K562 (cell line): ENCODE measurements around the gene EEF1A1. TPM values are rescaled to one million over a fixed set of nuclear protein-coding genes. Genes with fewer than 3 reads are reported as not detected.
A peak's percentile ranks its signal among the peaks of the same experiment; 100 is the strongest.

Experiments used
- ATAC-seq: fragments of 200-7000 bp; cut with Tn5 transposase; 3 replicates; pipeline ENCODE4 v1.9.1; 2020; ENCODE audit warnings: moderate library complexity
- BruUV-seq: library from RNA; stranded (reverse); fragments of 400-500 nt; replicated peaks from 2 replicates; lab custom pipeline; 2021; lab: Mats Ljungman, UMichigan
- CTCF ChIA-PET: fragments of 300-600 bp; formaldehyde crosslinking; extraction: SDS; loops from one replicate; lab custom pipeline; 2021; ENCODE audit warnings: low intra/inter-chr PET ratio; lab: Yijun Ruan, JAX
- POLR2A ChIA-PET: fragments of 300-600, 350-650 bp; sonication (Branson Sonifier 250); formaldehyde crosslinking; extraction: SDS; loops from one replicate; lab custom pipeline; 2021; ENCODE audit warnings: antibody characterized with exemption, inconsistent platforms; lab: Yijun Ruan, JAX
- DNase-seq, 4 experiments: peaks; one replicate each; pipeline versions ENCODE4 v3.0.0 to v3.0.0-alpha.2; 2011 to 2018; ENCODE audit warnings: low spot score in 3 of 4, mixed read lengths in 3 of 4; ENCODE audit errors: extremely low read depth in 1 of 4
- FAIRE-seq: peaks from 2 replicates; lab custom pipeline; 2011; peaks lifted over from hg19 to GRCh38; lab: Jason Lieb, UNC
- H2AFZ ChIP-seq: 2 replicates; pipeline ENCODE4 v1.6.0; 2011; ENCODE audit warnings: low read depth, low read length, control low read depth, inconsistent platforms
- H3K27ac ChIP-seq: fragments of 200-600 bp; 3 replicates; pipeline ENCODE4 v1.8.0; 2011; ENCODE audit warnings: low read depth, mild to moderate bottlenecking, control low read depth, inconsistent platforms, low read length, moderate library complexity, mixed read lengths; ENCODE audit errors: extremely low read depth
- H3K27me3 ChIP-seq, 2 experiments: fragments of 300-600 bp in 1 of 2; 2 replicates in 1 of 2; 3 replicates in 1 of 2; pipeline versions ENCODE4 v1.6.0 to v1.8.0; 2011; ENCODE audit warnings: inconsistent platforms in 2 of 2, low read length in 2 of 2, mild to moderate bottlenecking in 1 of 2, mixed read lengths in 1 of 2, moderate library complexity in 1 of 2; ENCODE audit not compliant: control insufficient read depth in 2 of 2, insufficient read depth in 2 of 2
- H3K36me3 ChIP-seq: fragments of 300-600 bp; 3 replicates; pipeline ENCODE4 v1.8.0; 2011; ENCODE audit warnings: mild to moderate bottlenecking, low read length, inconsistent platforms; ENCODE audit not compliant: control insufficient read depth, insufficient read depth
- H3K4me1 ChIP-seq, 2 experiments: fragments of 200-600 bp in 1 of 2; replicated peaks in 1 of 2; 2 replicates in 1 of 2; 3 replicates in 1 of 2; pipeline versions ENCODE4 v1.5.1 to v1.8.0; 2011; ENCODE audit warnings: inconsistent platforms in 2 of 2, low read length in 2 of 2, mild to moderate bottlenecking in 1 of 2, mixed read lengths in 1 of 2, moderate library complexity in 1 of 2; ENCODE audit not compliant: control insufficient read depth in 2 of 2, insufficient read depth in 2 of 2
- H3K4me2 ChIP-seq: 2 replicates; pipeline ENCODE4 v1.6.1; 2011; ENCODE audit warnings: low read length, control low read depth, inconsistent platforms, mixed read lengths; ENCODE audit not compliant: insufficient read depth
- H3K4me3 ChIP-seq: fragments of 200-600 bp; sonication (generic), shearing (Covaris generic); 2 replicates; pipeline ENCODE4 v1.5.1; 2016; ENCODE audit warnings: control low read depth, inconsistent platforms
- H3K79me2 ChIP-seq: fragments of 200-600 bp; 3 replicates; pipeline ENCODE4 v1.8.0; 2011; ENCODE audit warnings: low read length, inconsistent platforms; ENCODE audit not compliant: control insufficient read depth, insufficient read depth
- H3K9ac ChIP-seq, 2 experiments: 2 replicates each; pipeline versions ENCODE4 v1.6.0 to v1.6.1; 2011; ENCODE audit warnings: low read depth in 2 of 2, low read length in 2 of 2, control low read depth in 1 of 2, inconsistent platforms in 1 of 2, mild to moderate bottlenecking in 1 of 2, mixed read lengths in 1 of 2; ENCODE audit not compliant: insufficient read depth in 1 of 2
- H3K9me1 ChIP-seq: one replicate; pipeline ENCODE4 v1.6.0; 2011; ENCODE audit warnings: inconsistent platforms, mild to moderate bottlenecking, low read length, moderate library complexity; ENCODE audit not compliant: control insufficient read depth, insufficient read depth
- H3K9me3 ChIP-seq: replicated peaks from 2 replicates; pipeline ENCODE4 v1.5.1; 2011; ENCODE audit warnings: low read depth, low read length, inconsistent platforms; ENCODE audit not compliant: control insufficient read depth, insufficient read depth
- H4K20me1 ChIP-seq: replicated peaks from 2 replicates; pipeline ENCODE4 v1.6.1; 2011; ENCODE audit warnings: low read length, inconsistent platforms, mixed read lengths; ENCODE audit not compliant: control insufficient read depth, insufficient read depth
- E4F1 ChIP-seq: fragments of 250-450 bp; sonication (Bioruptor Pico); IDR thresholded peaks from 2 replicates; pipeline ENCODE4 v1.5.0; 2021; ENCODE audit warnings: mild to moderate bottlenecking, borderline replicate concordance
- HDAC1 ChIP-seq, 2 experiments: fragments of 450-650 bp; IDR thresholded peaks; 2 replicates each; pipeline ENCODE4 v1.6.1; 2016 to 2017; ENCODE audit warnings: inconsistent platforms in 1 of 2, mild to moderate bottlenecking in 1 of 2, moderate library complexity in 1 of 2
- RBM25 ChIP-seq: fragments of 200-400 bp; formaldehyde crosslinking; IDR thresholded peaks from 2 replicates; pipeline ENCODE4 v1.6.1; 2018; ENCODE audit warnings: low read length, low read depth, moderate library complexity; ENCODE audit not compliant: severe bottlenecking
- SAP30 ChIP-seq: fragments of 200-600 bp; sonication (generic); IDR thresholded peaks from 2 replicates; pipeline ENCODE4 v1.6.1; 2012; ENCODE audit warnings: borderline replicate concordance, low read depth, mild to moderate bottlenecking, moderate library complexity, low read length, control low read depth, inconsistent platforms; ENCODE audit not compliant: insufficient read depth, poor library complexity, severe bottlenecking
- STAG1 ChIP-seq: sonication (generic); formaldehyde crosslinking; IDR thresholded peaks from 2 replicates; pipeline ENCODE4 v1.5.0; 2020; ENCODE audit warnings: missing genetic modification reagents, borderline replicate concordance
- ZNF121 ChIP-seq: sonication (generic); formaldehyde crosslinking; conservative IDR thresholded peaks from 2 replicates; pipeline ENCODE4 v1.8.0; 2022; ENCODE audit warnings: missing genetic modification reagents
- WGBS: fragments of 100-300 bp; shearing (Covaris generic); methylation state at CpG from one replicate; pipeline ENCODE4 v1.1.6; 2016; ENCODE audit warnings: low coverage, mixed read lengths; ENCODE audit not compliant: insufficient coverage; ENCODE audit errors: missing lambda C conversion rate; 5-methylcytosine and 5-hydroxymethylcytosine counted together
- in situ Hi-C: fragments of 300-500 bp; cut with MboI; formaldehyde crosslinking; loops from 4 replicates; pipeline ENCODE4 v1.15.0; 2018; ENCODE audit warnings: inconsistent platforms, mixed read lengths
- intact Hi-C: fragments of 100-400 bp; cut with micrococcal nuclease; formaldehyde crosslinking; loops from 2 replicates; pipeline ENCODE4 v1.14.2; 2022
- polyA plus RNA-seq, 8 experiments: library from polyadenylated mRNA; depleted of rRNA in 4 of 8; stranded (reverse) in 5 of 8; unstranded in 3 of 8; fragments of >200 nt; fragmentation: Nextera tagmentation in 2 of 8; fragmentation: Illumina TruSeq in 1 of 8; extraction: Ambion mirVana in 2 of 8; extraction: Trizol in 1 of 8; gene quantifications; 2 replicates each; pipeline versions ENCODE4 v1.2.1 to v1.2.3, GENCODE V29; 2011 to 2014; ENCODE audit warnings: inconsistent platforms in 1 of 8, missing spikeins in 1 of 8
- total RNA-seq, 7 experiments: library from RNA; depleted of rRNA in 6 of 7; stranded (reverse); fragments of >200 nt in 6 of 7; fragmentation: Illumina TruSeq in 2 of 7; extraction: Trizol in 2 of 7; gene quantifications; 2 replicates each; pipeline versions ENCODE4 v1.2.1 to v1.2.3, GENCODE V29; 2011 to 2021; ENCODE audit warnings: low replicate concordance in 1 of 7

EEF1A1 gene
- total and polyA plus RNA-seq, 9 of the 15 experiments (the other 6 are each of a cell fraction or from before 2014, with no cell fraction given), result 6,453 to 17,323 (median 11,082) TPM

GRCh38 chr6:73477407-73477806 is 43.4 kb downstream of the EEF1A1 start:
- H2AFZ ChIP-seq, result no peak overlapping the region
- H3K4me3 ChIP-seq, result no peak overlapping the region
- no peaks in the 10 kb centered on the region for H3K27me3 ChIP-seq
- H3K9me3 ChIP-seq, result no peaks in the 10 kb centered on the region
- no peak for ATAC-seq
- H3K9me1 ChIP-seq, result no peaks in the 10 kb centered on the region
- FAIRE-seq, result no peak
- no peak for DNase-seq
- POLR2A ChIA-PET, result interaction anchor here (1.1 kb wide), 2 partner anchors 10 to 37 kb away, joined by 3 to 4 read pairs; no protein-coding TSS in a partner anchor
- intact Hi-C loops, result no loop called here
- H3K9ac ChIP-seq, result no peak overlapping the region
- H3K27ac ChIP-seq, result no peak overlapping the region
- no peak for TF ChIP-seq E4F1 (CRISPR knock-in tag)
- peak; percentile 18 for TF ChIP-seq RBM25
- no peak for TF ChIP-seq HDAC1 (IDR thresholded peaks at IDR 0.05)
- peak; percentile 85 for TF ChIP-seq ZNF121
- TF ChIP-seq STAG1, result no peak
- TF ChIP-seq SAP30, result no peak
- TF ChIP-seq, all 486 proteins: peak for 2
- in situ Hi-C loops, result no loop called here
- no peaks in the 10 kb centered on the region for H4K20me1 ChIP-seq
- no peaks in the 10 kb centered on the region; a peak in 1 of 5 replicates for H3K4me1 ChIP-seq
- H3K36me3 ChIP-seq, result peaks cover 83% of the 10 kb centered on the region
- WGBS, result 100% methylated on average over 4 of the region's 4 CpGs
- H3K4me2 ChIP-seq, result no peak overlapping the region
- CTCF ChIA-PET, result no interaction called here
- BruUV-seq, result no TSS peak
- H3K79me2 ChIP-seq, result no peaks in the 10 kb centered on the region
